Chondrocyte (in vitro differentiated cells): ENCODE measurements around the gene MAST2. TPM values are rescaled to one million over a fixed set of nuclear protein-coding genes. Genes with fewer than 3 reads are reported as not detected.

Source experiments
- DNase-seq: peaks from one replicate; pipeline ENCODE4 v3.0.0; 2021; ENCODE audit warnings: mixed read lengths, low spot score
- H3K27ac Mint-ChIP-seq: one replicate; pipeline ENCODE4 v1.8.0; 2021; ENCODE audit warnings: mild to moderate bottlenecking, moderate library complexity, mixed read lengths; ENCODE audit not compliant: unreplicated experiment
- H3K27me3 Mint-ChIP-seq: 2 replicates; pipeline ENCODE4 v1.8.0; 2021; ENCODE audit warnings: low read depth, mixed read lengths
- H3K36me3 Mint-ChIP-seq: 2 replicates; pipeline ENCODE4 v1.8.0; 2021; ENCODE audit warnings: low read depth, mixed read lengths
- H3K4me1 Mint-ChIP-seq: 2 replicates; pipeline ENCODE4 v1.8.0; 2021; ENCODE audit warnings: low read depth, mild to moderate bottlenecking, mixed read lengths
- H3K4me3 Mint-ChIP-seq: one replicate; pipeline ENCODE4 v1.8.0; 2021; ENCODE audit warnings: mild to moderate bottlenecking, moderate library complexity, mixed read lengths; ENCODE audit not compliant: unreplicated experiment
- H3K9me3 Mint-ChIP-seq: 2 replicates; pipeline ENCODE4 v1.8.0; 2021; ENCODE audit warnings: low read depth, mixed read lengths
- CTCF ChIP-seq: fragments of 200-600 bp; sonication (generic); IDR thresholded peaks from 2 replicates; pipeline ENCODE4 v1.5.0; 2021; ENCODE audit warnings: antibody characterized with exemption, mild to moderate bottlenecking, moderate library complexity
- total RNA-seq: library from RNA; stranded (reverse); gene quantifications from 3 replicates; pipeline ENCODE4 v1.2.1, GENCODE V29; 2021

MAST2 gene
- total RNA-seq, 1 donor from 2014 or later = 53.2 TPM

- Mint-ChIP-seq H3K36me3 (peaks cover 9% of the 10 kb centered on the region), H3K27ac (no peak overlapping the region), H3K4me3 (no peak overlapping the region), H3K4me1 (no peaks in the 10 kb centered on the region), H3K9me3 (no peaks in the 10 kb centered on the region), H3K27me3 (no peaks in the 10 kb centered on the region)
- no peak for TF ChIP-seq CTCF
- no peak for DNase-seq
Measured at GRCh38 chr1:46020010-46020409, 216.6 kb downstream of the MAST2 start.

GRCh38 chr1:46021046-46021996, 217.9 kb downstream of the MAST2 start:
- TF ChIP-seq CTCF = no peak
- H3K27ac Mint-ChIP-seq = no peak overlapping the region

GRCh38 chr1:46026531-46026930, 223.1 kb downstream of the MAST2 start:
- no peak for DNase-seq
- H3K27me3 Mint-ChIP-seq = no peaks in the 10 kb centered on the region
- no peaks in the 10 kb centered on the region for H3K4me1 Mint-ChIP-seq
- no peak overlapping the region for H3K27ac Mint-ChIP-seq
- H3K4me3 Mint-ChIP-seq = no peak overlapping the region
- peaks cover 17% of the 10 kb centered on the region for H3K36me3 Mint-ChIP-seq
- no peak for TF ChIP-seq CTCF
- H3K9me3 Mint-ChIP-seq = no peaks in the 10 kb centered on the region

More at GRCh38 chr1:46021046-46021996, 217.9 kb downstream of the MAST2 start:
- Mint-ChIP-seq H3K4me1 (no peaks in the 10 kb centered on the region), H3K36me3 (peaks cover 11% of the 10 kb centered on the region), H3K4me3 (no peak overlapping the region), H3K27me3 (no peaks in the 10 kb centered on the region), H3K9me3 (no peaks in the 10 kb centered on the region)
- no peak for DNase-seq

- Mint-ChIP-seq H3K27me3 (no peaks in the 10 kb centered on the region), H3K4me3 (no peak overlapping the region), H3K27ac (no peak overlapping the region)
Measured at GRCh38 chr1:46027788-46028573, 224.6 kb downstream of the MAST2 start.

More at GRCh38 chr1:46027788-46028573, 224.6 kb downstream of the MAST2 start:
- no peak for TF ChIP-seq CTCF
- Mint-ChIP-seq H3K4me1 (no peaks in the 10 kb centered on the region), H3K36me3 (peaks cover 21% of the 10 kb centered on the region), H3K9me3 (no peaks in the 10 kb centered on the region)
- DNase-seq = no peak
